HUDEP-2 (cell line): ENCODE measurements around the gene PREX1.
A peak's percentile ranks its signal among the peaks of the same experiment; 100 is the strongest.
"Not testable (repeated sequence)": the region's sequence is repeated elsewhere in the genome, so short reads cannot be mapped to it uniquely, and the experiment has no call there.

Source experiments
- DNase-seq, 76 experiments: peaks; one replicate each; lab custom pipeline; 2025; ENCODE audit not compliant: unreplicated experiment in 76 of 76; lab: John Stamatoyannopoulos, UW

The PREX1 gene

DNA sequence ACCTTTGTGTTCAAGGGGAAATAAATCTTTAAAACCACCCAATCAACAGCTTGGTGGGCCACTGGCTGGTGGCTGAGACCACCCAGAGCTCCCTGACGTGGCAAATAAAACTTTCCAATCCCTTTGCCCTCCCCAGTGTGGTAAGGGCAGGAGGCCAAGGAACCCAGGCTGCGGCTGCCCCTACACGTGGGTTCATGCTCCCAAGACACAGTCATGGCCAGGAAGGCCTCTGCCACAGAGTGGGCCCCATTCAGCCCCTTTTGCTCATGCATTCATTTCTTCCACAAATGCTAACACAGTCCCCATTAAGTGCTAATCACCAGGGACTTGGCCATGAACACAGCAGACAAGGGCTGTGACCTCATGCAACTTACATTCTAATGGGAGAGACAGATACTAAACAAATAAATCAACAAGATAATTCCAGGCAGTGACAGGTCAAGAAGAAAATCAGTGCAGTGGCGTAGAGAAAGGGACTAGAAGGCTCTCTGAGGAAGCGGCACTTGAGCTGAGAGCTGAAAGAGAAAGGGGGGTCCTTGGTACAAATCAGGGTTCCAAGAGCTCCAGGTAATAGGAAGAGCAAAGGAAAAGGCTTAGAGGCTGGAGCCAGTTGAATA, 13.8 kb downstream of the PREX1 start:
- no peak for DNase-seq

DNA sequence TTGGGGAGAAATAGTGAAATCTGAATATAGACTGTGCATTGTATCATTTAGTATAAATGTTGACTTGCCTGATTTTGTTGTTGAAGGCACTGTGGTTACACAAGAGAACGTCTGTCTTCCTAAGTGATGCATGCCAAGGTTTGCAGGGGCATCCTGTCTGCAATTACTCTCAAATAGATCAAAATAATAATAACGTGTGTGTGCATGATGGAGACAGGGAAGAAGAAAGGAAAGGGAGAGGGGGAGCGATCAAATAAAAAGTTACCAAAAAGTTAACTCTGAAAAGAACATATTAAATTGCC, 14.4 kb downstream of the PREX1 start:
- DNase-seq: no peak

DNA sequence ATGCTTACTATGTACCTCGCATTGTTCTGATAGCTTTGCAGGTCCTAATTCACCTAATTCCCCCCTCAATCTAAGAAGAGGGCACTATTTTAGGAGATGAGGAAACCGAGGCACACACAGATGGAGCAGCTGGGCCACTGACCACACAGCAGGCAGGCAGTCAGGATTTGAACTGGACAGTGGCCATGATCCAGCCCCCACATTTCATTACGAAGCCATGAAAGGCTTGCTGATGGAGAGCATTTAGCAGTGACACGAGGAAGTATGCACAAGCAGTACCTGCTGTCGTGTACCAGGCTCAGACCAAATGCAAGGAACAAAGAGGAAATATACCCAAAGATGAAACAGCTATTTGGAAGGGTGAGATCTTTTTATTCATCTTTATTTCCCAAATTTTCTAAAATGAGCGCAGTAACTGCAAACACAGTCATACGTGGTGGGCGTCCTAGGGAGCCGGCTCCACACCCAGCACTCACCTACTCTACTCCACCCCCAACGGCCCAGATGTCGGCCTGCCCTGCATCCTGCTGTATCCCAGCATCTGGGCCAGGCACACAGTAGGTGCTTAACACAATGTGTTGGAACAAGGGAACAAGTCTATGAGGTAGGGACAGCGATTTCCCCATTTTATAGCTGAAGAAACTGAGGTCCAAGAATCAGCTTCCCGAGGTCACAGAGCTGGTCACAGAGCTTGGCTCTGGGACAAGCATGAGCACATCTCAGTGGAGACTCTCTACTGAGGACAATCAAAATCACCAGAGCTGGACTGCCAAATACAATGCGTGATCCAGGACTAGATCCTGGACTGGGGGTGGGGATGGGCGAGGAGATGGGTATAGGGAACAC, 15.0 kb downstream of the PREX1 start:
- DNase-seq: no peak

DNA sequence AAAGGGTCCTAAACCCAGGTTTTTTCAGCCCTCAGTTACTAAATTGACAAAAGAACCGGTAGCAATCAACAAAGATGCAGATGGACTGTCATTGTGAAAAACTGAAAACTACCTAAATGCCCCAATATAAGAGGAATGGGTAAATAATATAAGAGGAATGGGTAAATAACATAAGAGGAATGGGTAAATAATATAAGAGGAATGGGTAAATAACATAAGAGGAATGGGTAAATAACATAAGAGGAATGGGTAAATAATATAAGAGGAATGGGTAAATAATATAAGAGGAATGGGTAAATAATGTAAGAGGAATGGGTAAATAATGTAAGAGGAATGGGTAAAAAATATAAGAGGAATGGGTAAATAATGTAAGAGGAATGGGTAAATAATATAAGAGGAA, 15.7 kb downstream of the PREX1 start:
- not testable (repeated sequence) for DNase-seq

DNA sequence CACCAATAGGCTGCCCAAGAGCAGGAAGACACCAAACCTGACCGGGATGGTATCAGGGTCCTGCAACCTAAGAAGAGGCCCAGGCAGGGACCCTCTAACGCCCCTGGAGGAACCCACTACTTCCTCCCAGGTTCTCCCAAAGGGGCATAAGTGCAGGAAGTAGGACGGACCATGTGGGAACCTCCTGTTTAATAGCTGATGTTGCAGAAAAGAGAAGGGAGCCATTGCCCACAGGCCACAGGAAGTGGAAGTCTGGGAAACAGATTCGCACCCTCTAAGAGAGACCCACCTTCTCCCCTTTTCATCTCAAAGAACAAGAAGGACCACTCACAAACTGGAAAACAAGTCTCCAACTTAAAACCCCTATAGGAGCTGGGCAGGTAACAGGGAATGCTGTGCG, 18.1 kb downstream of the PREX1 start:
- DNase-seq: no peak

DNA sequence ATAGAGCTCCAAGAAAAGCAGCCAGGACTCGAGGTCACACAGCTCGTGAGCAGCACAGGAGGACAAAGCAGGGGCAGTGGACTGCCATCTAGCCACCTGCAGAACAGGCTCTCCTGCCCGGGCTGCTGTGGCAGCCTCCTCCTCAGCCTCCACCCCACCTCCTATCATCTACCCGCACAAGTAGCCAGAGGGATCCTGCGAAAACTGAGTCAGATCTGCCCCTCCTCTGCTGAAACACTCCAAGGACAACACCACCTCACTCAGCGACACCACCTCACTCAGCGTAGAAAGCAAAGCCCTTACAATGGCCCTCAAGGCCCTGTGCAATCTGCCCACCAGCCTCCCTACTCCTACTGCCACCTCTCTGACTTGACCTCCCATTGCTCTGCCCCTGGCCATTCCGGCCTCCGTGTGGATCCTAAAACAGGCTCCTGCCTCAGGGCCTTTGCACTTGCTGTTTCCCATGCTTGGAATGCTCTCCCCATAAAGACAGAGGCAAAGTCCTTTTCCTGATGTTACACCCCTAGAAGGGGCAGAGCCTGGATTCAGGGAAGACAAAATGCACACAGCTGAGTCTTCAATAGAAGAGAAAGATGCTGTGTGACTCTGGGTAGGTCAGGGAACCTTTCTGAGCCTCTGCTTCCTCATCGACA, 19.3 kb downstream of the PREX1 start:
- peak in 1 of 76 experiments; percentile 28 for DNase-seq

DNA sequence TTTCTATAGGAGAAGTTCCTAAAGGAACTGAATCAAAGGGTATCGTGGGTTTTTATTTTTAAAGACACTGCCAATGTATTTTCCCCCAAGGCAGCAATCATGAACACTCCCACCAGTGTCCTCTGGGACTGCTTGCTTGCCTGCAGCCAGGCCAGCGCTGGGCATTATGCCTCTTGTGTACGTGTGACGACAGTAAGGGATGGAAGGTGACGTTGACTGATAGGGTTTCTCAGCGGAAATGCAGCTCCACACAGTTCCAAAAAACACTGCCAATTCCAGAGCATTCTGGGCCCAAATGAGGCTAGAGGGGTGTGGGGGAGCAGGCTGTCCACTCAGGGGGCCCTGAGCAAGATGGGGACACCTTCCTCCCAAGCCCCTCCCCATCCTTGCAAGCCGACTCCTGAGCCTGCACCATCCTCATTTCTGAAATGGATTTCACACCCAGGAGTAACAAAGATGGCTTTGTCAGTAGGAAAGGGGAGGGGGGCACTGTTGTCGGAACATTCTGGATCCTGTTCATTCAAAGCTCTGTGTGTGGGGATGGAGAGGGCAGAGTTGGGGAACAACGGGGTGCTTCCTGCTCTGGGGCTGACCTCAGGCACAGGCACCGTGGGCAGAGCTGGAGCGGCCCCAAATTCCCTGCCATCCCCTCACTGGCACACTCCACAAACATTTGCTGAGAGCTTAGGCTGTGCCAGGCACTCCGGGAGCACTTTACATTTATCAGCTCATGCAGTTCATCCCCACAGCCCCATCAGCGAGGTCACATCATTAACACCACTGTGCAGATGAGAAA, 20.0 kb downstream of the PREX1 start:
- no peak for DNase-seq

DNA sequence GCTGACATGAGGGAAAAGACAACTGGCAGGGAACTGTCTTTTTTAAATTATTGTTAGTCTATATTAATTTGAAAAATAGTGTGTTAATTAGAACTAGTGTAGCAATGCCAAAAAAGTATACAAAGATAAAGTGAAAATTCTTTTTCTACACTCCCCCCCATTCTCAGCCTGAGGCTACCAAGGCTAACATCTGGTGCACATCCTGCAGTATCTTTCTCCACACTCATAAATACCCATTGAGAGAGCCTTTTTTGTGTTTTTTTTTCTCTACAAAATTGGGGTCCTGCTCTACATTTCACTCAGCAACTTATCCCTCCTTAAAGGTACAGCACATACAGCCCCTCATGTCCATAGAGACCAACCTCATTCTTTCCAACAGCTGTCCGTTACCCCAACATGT, 20.7 kb downstream of the PREX1 start:
- DNase-seq: no peak

DNA sequence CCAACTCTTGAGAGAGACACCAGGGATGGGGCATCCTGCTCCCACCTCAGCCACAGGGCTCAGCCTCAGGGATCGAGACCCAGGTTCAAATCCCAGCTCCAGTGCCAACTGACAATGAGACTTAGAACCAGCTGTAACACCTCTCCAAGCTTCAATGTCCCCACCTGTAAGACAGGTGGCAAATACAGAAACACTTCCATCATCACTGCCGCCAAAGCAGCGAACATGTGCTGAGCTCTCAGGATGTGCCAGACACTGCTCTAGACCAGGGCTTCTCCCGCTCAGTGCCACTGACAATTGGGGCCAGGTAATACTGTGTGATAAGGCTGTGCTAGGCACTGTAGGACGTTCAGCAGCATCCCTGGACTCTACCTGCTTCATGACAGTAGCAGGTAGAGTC, 22.1 kb downstream of the PREX1 start:
- no peak for DNase-seq

DNA sequence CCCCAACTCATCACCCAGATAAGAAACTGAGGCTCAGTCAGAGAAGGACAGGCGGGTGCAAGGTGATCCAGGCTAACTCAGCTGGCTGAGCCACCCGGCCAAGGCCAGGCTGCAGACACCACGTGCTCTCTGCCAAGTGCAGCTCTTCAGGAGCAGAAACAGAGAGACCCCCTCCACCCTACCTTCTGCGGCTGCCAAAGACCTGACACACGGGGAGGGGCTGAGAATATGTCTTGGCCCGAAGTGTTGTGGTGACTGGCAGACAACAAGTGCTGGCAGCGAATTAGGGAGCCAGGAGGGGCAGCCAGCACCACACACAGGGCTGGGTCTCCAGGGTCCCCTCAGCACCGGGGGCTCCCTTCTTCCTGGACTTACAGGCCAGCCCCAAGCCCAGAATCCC, 22.5 kb downstream of the PREX1 start:
- DNase-seq: no peak

DNA sequence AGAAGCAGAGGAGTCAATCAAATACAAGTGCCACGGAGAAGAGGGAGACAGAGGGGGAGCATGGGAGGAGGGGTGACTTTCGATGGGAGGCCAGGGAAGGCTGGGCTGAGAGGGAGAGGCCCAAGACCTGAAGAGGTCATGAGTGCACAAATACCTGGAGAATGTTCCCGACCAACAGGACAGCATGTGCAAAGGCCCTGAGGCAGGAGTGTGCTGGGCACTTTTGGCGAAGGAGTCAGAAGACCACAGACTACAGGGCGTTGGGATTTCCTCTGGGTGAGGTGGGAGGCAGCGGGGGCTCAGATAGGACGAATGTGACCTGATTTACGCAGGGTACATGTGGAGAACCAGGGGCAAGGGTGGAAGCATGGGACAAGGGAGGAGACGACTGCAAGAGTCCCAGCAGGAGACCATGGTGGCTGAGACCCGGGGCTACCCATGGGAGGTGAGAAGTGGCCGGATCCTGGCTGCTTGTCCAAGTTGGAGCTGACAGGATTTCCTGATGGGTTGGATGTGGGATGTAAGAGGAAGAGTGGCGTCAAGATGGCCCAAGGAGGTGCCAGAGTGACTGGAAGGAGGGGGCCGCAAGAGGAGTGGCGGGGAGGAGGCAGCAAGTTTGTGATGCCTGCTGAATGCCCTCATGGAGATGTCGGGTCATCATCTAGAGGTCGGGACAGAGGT, 23.4 kb downstream of the PREX1 start:
- no peak for DNase-seq

DNA sequence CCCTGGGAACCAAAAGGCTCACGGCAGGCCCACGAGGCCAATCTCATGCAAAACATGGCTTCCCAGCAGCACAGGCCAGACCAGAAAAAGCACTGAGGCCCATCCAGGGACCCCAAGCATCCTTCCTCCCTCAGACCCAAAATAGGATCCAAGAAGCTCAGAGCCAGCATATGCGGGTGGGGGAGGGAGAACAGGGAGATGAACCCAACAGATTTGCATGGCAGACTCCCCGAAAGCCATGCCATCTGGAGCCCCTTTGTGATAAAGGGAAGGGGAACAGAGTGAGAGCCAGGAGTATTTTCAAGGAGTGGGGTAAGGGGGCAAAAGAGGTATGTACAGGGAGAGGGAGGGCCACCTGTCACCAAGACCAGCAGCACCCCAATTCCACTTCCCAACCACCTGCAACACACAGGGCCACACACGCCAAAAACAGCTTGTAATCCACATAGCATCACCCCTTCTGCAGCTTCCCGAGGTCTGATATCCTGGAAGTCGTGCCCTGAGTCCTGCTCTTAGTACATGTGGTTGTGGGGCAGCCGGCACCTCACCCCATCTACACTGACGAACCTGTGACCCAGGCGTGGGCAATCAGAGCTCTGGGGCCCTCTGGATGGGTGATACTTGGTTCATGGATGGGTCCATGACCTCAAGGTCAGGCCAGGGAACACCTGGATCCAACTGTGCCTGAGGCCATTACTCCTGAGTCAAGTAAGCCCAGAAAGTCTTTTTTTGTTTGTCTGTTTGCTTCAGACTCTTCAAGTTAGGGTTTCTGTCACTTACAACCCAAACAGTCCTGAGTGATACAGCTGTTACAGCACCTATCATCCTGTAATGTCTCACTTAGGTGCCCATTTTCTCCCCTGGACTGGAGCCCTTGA, 24.4 kb downstream of the PREX1 start:
- DNase-seq: no peak

DNA sequence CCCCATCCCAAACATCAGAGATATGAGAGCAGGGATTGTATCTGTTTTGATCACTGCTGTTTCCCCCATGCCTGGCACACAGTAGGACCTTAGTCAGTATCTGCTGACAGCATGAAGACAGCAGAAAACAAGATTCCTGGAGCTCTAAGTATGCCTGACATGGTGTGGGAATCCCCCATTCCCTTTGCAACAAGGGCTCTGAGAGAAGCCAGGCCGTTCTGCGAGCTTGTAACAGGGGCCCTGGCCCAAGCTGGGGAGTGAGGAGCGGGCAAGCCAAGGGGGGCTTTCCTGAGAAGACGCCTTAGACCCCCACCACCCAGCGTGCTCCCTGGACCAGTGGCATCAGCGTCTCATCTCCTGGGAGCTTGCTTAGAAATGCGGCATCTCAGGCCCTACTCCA, 25.2 kb downstream of the PREX1 start:
- no peak for DNase-seq

DNA sequence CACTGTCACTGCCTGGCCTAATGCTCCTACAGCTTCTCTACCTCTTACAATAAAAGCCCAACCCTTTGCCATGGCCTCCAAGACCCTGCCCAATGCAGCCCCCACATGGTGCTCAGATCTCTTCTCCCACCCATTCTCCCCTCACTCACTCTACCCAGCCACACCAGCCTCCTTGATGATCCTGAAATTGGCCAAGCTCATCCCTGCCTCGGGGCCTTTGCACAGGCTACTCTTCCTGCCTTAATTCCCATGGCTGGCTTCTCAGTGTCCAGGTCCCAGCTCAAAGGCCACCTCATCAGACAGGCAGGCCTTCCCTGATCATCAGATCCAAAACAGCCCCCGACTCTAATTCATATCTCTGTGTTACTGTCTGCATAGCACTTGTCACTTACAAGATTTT, 25.6 kb downstream of the PREX1 start:
- DNase-seq: no peak

DNA sequence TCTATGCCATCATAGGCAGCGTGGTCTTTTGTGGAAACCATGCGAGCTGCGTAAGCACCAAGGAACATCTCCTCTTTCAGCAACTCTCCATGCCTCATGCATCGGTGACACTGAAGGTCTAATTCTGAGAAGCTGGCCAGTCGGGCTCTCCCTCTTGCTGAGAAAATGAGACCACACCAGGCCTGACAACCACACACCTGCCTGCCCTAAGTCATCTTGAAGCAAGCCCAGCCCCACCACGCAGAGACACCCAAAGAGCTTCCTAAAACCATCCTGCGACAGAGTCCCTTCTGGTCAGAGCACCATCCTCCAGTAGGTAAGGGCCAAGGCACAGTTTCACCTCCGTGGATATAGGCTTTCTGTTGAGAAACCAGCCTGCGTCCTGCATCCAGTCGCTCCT, 26.6 kb downstream of the PREX1 start:
- no peak for DNase-seq

DNA sequence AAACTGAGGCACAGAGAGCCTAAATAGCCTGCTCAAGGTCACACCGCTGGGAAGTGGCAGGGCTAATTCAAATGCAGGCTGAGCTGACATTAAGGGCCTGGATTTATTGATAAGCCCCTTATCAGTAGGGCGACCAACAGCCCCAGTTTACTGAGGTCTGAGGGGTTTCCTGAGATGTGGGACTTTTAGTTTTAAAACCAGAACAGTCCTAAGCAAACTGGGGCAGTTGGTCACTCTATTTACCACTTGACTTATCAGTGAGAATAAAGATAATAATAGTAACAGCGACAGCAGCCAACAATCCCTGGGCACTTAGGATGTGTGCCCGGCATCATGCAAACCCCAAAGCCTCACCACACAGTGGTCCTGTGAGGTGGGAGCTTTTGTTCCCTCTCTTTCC, 27.6 kb downstream of the PREX1 start:
- DNase-seq: peak in 70 of 76 experiments; percentile 12 to 87 (median 59)

DNA sequence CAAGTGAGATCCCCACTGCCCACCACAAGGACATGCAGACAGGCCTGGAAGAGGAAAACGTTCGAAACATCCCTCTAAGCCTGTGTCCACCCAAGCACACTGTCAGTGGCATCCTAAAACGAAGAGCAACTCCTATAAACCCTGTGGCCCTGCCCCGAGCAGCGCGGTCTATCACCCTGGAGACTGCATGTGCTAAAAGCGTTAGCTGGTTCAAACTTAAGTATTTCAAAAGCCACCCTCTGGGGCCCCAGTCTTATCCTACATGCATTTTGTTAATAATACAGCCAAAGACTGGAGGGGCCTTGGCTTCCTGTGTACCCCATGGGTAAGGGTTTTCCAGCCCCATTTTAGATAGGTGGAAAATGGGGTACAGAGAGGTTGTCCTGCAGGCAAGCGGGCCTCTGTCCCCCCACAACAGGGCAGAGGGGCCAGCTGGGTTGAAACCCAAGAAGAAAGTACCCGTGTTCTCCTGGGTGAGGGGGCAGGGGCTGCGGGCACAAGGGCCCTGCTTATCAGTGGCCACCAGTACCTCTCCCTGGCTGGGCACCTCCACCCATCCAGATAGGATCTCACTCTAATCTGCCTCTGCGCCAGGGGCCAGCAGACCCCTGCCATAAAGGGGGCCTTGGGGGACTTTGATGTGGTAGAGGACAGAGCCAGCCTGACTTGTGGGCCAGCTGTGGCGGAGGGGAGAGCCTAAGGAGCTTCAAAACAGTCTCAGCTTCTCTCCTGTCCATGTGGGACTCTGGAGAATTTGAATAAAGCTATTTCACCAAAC, 28.3 kb downstream of the PREX1 start:
- peak in 68 of 76 experiments; percentile 8 to 90 (median 61) for DNase-seq

DNA sequence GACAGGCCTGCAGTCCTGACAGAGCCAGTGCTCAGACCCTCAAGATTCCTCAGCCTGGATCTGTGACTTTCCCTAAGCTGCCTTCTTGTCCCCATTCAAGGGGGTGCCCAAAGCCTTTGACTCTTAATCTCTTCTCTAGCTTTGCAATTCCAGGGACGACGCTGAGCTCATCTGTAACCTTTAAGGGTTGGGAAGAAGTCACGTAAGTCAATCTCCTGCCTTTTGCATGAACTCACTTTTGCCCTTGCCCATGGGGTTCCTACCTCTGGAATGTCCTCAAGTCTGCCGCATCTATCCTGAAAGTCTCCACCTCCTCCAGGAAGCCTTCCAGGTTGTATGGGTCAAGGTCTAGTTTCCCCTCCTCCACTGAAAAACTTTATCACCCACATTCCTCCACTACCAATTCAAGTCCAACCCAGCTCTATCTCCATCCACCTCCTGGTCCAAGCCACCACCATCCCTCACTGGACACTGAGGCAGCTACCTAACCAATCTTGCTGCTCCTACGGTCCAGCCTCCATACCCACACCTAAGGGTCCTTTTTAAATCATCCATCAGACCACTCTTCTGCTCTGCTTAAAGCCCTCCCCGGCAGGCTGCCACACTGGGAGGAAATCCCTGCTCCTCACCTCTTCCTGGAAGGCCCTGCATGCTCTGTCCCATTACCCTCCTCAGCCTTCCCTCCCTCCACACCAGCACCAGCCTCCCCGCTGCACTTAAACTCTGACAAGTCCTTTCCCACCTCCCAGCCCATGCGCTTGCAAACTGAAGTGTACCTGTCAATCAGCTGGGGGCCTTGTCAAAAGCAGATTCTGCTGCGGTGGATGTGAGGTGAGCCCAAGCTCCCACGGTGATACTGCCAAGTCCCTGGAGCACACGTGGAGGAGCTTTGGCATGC, 29.7 kb downstream of the PREX1 start:
- DNase-seq: peak in 1 of 76 experiments; percentile 28
